GM10266 (cell line): ENCODE data around the gene E2F8.

Experiments used
- DNase-seq: peaks from one replicate; pipeline ENCODE4 v3.0.0; 2012; ENCODE audit errors: extremely low spot score
- TF ChIP-seq, protein P1 (sequence below): IDR thresholded peaks from 2 replicates; pipeline ENCODE4 v1.5.1; 2012; ENCODE audit warnings: mild to moderate bottlenecking, low read depth; ENCODE audit not compliant: control insufficient read depth, insufficient read depth; ENCODE audit errors: missing control alignments

The E2F8 gene

DNA sequence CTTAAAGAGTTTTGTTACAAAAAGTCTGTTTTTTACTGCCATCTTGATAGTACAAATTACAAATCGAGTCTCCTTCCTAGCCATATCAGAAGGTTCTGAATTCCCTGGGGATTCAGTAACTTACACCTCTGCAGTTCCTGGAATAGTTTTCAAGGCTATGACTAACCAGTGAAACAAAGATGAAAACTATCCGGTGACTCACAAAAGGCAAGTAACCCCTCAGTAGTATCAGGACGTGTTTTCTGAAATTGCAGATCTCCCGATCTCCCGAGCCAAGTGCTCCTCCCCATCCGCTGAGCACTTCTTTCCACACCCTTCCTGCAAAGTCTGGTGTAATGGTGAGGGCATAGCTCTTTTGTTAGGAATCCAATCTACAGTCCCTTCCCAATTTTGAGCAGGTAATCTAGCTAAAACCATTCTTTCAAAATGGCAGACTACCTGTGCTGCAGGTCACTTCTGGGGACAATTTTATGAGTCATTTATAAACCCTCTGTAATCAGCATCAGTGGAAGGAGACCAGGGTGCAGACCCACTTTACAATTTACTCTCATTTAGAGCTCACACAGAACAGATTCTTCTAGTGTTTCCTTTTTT lies 7.7 kb downstream of the E2F8 start:
- TF ChIP-seq, protein P1, sequence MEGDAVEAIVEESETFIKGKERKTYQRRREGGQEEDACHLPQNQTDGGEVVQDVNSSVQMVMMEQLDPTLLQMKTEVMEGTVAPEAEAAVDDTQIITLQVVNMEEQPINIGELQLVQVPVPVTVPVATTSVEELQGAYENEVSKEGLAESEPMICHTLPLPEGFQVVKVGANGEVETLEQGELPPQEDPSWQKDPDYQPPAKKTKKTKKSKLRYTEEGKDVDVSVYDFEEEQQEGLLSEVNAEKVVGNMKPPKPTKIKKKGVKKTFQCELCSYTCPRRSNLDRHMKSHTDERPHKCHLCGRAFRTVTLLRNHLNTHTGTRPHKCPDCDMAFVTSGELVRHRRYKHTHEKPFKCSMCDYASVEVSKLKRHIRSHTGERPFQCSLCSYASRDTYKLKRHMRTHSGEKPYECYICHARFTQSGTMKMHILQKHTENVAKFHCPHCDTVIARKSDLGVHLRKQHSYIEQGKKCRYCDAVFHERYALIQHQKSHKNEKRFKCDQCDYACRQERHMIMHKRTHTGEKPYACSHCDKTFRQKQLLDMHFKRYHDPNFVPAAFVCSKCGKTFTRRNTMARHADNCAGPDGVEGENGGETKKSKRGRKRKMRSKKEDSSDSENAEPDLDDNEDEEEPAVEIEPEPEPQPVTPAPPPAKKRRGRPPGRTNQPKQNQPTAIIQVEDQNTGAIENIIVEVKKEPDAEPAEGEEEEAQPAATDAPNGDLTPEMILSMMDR: no peak
- no peak for DNase-seq

- no peak for DNase-seq
- TF ChIP-seq, protein P1: no peak
Measured at GRCh38 chr11:19229671-19230070, 11.1 kb downstream of the E2F8 start.

DNA sequence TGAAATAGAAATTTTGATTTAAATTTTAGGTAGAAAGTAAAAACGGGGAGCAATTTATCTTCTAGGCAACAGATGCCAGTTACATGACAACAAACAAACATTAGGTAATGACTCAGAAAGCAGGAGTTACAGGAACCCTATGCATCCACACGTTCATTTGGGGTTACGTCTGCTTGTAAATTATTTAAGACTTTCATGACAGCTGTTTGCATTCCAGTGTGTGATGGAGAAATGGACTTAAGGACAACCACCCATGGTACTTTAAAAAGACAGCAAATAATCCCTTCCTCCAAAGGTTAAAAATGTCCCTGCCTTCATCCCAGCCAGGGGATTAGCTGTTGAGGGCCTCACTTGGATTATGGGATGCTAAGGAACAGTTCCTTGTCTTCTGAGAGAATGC lies 11.8 kb downstream of the E2F8 start:
- TF ChIP-seq, protein P1: no peak
- DNase-seq: no peak

DNA sequence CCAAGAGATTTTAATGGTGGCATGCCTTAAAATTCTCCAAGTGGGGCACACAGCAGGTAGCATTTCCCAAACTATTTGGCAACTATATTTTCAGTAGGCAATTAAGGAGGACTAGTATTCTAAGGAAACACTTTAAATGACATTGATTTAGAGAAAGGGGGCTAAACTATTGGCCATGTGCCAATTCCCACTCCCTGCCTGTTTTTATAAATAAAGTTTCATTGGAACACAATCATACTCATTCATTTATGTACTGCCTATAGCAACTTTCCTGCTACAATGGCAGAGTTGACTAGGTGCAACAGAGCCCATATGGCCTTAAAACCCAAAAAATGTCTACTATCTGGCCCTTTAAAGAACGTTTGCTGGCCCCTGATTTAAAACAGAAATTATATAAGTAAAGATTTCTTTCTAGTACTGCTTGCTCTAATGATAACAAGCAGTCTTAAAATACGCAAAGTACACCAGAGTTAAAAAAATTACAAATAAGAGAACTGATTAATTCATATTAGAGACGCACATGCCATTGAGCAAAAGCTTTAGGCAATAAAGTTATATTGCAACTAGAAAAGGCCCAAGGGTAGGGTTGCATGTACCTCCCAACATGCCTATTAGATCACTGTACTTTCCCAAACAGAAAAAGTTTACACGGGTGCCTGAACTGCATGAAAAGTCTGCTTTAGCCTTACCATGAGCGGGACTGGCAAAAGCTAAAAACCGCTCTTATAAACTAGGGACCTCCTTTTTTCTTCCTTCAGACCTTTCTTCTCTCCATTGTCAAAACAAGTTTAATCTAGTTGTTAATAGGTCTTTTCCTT lies 14.2 kb downstream of the E2F8 start:
- no peak for DNase-seq

GRCh38 chr11:19225581-19225980 lies 15.2 kb downstream of the E2F8 start:
- TF ChIP-seq, protein P1: no peak

More for the DNA sequence above, 14.2 kb downstream of the E2F8 start:
- TF ChIP-seq, protein P1: no peak

DNA sequence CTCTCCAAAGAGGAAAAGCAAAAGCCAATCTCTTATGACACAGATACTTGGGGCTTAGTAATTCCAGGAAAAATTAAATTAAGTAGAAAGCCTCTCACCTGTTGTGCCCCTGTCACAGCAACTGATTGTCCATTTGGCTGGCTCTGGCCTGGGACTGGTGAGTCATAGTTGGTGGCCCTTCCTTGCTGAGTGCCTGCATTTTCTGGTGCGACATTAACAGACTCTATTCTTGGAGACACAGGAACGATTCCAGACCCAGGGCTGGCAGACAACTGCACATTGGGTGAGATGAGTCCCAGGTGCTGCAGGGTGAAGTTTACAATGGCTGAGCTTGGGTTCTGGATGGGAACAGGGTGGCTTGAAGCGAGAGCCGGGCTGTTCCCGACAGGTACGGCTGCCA lies 15.6 kb downstream of the E2F8 start:
- DNase-seq: no peak
- TF ChIP-seq, protein P1: no peak

More at GRCh38 chr11:19225581-19225980, 15.2 kb downstream of the E2F8 start:
- DNase-seq: no peak

DNA sequence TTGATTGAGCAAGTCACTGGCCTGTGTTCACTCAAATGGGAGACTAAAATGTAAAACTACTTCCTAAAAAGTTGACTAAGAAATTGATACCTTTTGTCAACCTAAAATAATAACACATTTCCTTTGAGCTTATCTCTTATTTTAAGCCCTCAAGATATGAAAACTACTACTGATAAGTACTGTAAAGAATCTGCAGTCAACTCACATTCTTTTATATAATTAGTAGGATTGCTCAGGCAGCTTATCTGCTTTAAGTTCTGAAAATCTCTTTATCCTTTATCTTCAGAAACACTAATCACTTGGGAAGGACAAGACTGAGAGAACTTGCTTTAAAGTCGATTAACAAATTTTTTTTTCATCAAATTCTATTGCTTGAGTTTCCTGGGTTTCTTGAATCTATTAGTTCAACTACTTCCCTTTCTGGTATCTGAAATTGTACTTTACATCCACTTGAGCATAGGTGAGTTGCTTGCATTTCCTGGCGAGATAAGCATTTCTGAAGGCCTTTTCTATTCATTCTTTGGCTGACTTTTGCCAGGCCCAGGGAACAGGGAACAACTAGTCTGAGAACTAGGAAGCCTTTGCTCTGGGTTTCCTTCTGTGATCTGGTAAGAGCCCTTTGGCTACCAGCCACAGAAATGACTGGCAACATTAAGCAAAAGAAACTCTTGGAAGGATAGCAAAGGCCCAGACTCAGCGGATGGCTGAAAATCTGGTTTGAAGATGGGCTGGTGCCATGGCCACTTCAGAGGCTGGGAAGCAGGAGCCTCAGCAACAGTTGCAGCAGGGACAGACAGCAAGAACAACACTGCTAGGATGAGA lies 19.6 kb downstream of the E2F8 start:
- TF ChIP-seq, protein P1: no peak
- DNase-seq: no peak
